GM21423 (cell line): ENCODE results near the gene RGL1.

ENCODE experiments used
- ATAC-seq: cut with Tn5 transposase; IDR thresholded peaks from one replicate; pipeline ENCODE4 v1.9.1; 2021; ENCODE audit warnings: mild to moderate bottlenecking, moderate library complexity; ENCODE audit not compliant: unreplicated experiment

The RGL1 gene

GRCh38 chr1:183912265-183912886, 107.5 kb downstream of the RGL1 start:
- ATAC-seq = peak; percentile 53

- no peak for ATAC-seq
Measured at GRCh38 chr1:183913567-183913993, 108.7 kb downstream of the RGL1 start.

- ATAC-seq = no peak
Measured at GRCh38 chr1:183914276-183914675, 109.4 kb downstream of the RGL1 start.

- ATAC-seq = no peak
Measured at GRCh38 chr1:183914891-183915290, 110.0 kb downstream of the RGL1 start.

GRCh38 chr1:183915625-183916510, 110.9 kb downstream of the RGL1 start:
- ATAC-seq = peak; percentile 43

GRCh38 chr1:183916574-183916973, 111.7 kb downstream of the RGL1 start:
- ATAC-seq = no peak

GRCh38 chr1:183918589-183918988, 113.7 kb downstream of the RGL1 start:
- ATAC-seq = no peak

GRCh38 chr1:183920651-183921050, 115.7 kb downstream of the RGL1 start:
- no peak for ATAC-seq

- no peak for ATAC-seq
Measured at GRCh38 chr1:183922197-183922596, 117.3 kb downstream of the RGL1 start.

- no peak for ATAC-seq
Measured at GRCh38 chr1:183925947-183926346, 121.0 kb downstream of the RGL1 start.

- no peak for ATAC-seq
Measured at GRCh38 chr1:183926983-183927382, 122.1 kb downstream of the RGL1 start.

- ATAC-seq = no peak
Measured at GRCh38 chr1:183931646-183932271, 126.8 kb downstream of the RGL1 start.

- ATAC-seq = no peak
Measured at GRCh38 chr1:183932412-183932811, 127.5 kb downstream of the RGL1 start.

GRCh38 chr1:183933528-183934179, 128.7 kb downstream of the RGL1 start:
- no peak for ATAC-seq

GRCh38 chr1:183934314-183934713, 129.4 kb downstream of the RGL1 start:
- ATAC-seq = no peak

- no peak for ATAC-seq
Measured at GRCh38 chr1:183936009-183936408, 131.1 kb downstream of the RGL1 start.

- no peak for ATAC-seq
Measured at GRCh38 chr1:183936791-183937190, 131.9 kb downstream of the RGL1 start.

- ATAC-seq = no peak
Measured at GRCh38 chr1:183937611-183938010, 132.7 kb downstream of the RGL1 start.

- ATAC-seq = no peak
Measured at GRCh38 chr1:183941001-183941400, 136.1 kb downstream of the RGL1 start.

- ATAC-seq = peak; percentile 84
Measured at GRCh38 chr1:183942933-183943693, 138.2 kb downstream of the RGL1 start.
